Astrocyte of the spinal cord (primary cell): ENCODE measurements around the gene ZMYND19.

Experiments
- DNase-seq: peaks from one replicate; pipeline ENCODE4 v3.0.0; 2011; ENCODE audit warnings: low read depth, low spot score
- H3K4me3 ChIP-seq: 2 replicates; pipeline ENCODE4 v1.5.1; 2011; ENCODE audit warnings: low read depth, mild to moderate bottlenecking, low read length, moderate library complexity
- CTCF ChIP-seq: IDR thresholded peaks from 2 replicates; pipeline ENCODE4 v1.5.1; 2012; ENCODE audit warnings: low read depth, mild to moderate bottlenecking, low read length, inconsistent platforms
- in situ Hi-C: cut with HindIII; loops from 2 replicates; pipeline ENCODE4 v1.10.0; 2017; ENCODE audit warnings: low sequenced_read_pairs

The ZMYND19 gene

GRCh38 chr9:137550231-137550621, 40.1 kb downstream of the ZMYND19 start, which contains the start of gene PNPLA7:
PNPLA7 (minus strand) TSS chr9:137550402; CDS start chr9:137550197, 205 bp downstream.
- peak within 1 kb of the TSS; percentile 52 for H3K4me3 ChIP-seq
- DNase-seq: peak; percentile 60
- no peak for TF ChIP-seq CTCF
- in situ Hi-C loops: no loop called here

DNA sequence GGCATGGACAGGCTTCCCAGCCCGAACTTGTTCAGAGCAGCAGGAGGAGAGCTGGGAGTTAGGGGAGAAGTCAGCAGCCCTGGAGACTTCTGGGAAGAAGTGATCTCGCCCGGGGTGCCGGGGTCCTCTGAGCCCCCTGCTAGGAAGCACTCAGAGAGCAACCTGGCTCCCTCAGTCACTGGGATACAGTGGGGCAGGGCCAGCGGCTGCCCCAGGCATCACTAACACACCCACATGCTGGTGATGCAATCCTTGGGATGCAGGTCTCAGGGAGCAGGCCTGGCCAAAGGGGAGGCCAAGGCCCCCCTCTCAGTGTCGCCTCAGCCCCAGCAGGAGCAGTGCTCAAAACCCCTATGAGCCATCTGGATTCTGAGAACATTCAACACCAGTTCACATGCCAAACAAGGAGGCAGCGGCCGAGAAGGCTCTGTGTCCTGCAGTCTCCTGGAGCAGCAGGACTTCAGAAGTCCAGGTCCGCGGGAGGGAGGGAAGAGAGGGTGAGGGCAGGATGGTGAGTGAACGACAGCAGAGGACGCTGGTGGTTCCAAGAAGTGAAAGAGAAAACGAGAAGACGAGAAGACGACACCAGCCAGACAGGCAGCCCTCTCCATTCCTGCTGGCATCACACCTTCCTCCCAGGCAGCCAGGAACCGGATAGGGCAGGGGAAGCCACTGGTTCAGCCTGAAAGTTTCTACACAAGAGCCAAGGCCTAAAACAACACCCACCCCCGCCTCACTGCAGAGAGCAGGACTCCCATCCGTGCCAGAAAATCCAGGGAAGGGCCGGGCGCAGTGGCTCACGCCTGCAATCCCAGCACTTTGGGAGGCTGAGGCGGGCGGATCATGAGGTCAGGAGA, 42.4 kb downstream of the ZMYND19 start:
- in situ Hi-C loops: no loop called here
- no peak overlapping the region for H3K4me3 ChIP-seq
- no peak for TF ChIP-seq CTCF
- DNase-seq: no peak

DNA sequence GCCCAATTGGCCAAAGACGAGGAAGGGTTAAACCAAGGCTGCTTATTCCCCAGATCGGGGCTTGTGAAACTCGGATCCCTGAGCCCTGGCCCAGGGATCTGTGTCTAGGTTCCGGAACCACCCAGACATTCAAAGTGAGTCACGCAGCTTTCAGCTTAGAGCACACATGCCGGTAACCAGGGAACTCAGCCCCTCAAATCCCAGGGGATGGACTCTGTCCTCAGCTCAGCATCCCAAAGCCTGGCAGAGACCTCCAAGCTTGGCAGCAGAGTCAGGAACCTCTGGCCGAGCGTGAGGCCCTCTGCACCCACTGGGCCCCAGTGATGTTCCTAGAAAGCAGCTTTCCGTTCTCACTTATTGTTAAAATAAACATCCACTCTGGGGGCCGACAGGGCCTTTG, 45.2 kb downstream of the ZMYND19 start:
- peak; percentile 17 for DNase-seq
- TF ChIP-seq CTCF: no peak
- in situ Hi-C loops: no loop called here
- no peak overlapping the region for H3K4me3 ChIP-seq

DNA sequence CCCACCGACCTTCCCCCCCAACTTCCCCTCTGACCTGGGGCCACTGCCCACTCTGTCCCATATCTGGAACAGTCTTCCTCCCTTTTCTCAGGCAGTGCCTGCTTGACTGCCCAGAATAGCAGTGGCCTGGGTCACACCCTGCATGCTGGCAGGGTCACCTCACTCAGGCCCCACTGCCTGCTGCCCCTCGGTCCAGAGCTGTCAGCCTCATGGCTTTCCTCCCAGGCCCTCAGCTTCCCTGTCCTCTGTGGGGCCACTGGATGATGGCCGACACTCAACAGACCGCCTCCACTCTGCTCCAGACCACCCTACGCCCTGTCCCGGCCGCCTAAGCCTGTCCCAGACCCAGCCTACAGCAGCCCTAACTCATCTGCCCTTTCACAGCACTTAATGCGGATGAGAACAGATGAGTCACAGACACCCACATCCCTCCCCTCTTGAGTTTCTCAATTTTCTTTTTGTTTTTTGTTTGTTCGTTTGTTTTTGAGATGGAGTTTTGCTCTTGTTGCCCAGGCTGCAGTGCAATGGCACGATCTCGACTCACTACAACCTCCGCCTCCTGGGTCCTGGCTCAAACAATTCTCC, 46.0 kb downstream of the ZMYND19 start:
- in situ Hi-C loops: no loop called here
- DNase-seq: no peak
- no peak overlapping the region for H3K4me3 ChIP-seq
- TF ChIP-seq CTCF: no peak

DNA sequence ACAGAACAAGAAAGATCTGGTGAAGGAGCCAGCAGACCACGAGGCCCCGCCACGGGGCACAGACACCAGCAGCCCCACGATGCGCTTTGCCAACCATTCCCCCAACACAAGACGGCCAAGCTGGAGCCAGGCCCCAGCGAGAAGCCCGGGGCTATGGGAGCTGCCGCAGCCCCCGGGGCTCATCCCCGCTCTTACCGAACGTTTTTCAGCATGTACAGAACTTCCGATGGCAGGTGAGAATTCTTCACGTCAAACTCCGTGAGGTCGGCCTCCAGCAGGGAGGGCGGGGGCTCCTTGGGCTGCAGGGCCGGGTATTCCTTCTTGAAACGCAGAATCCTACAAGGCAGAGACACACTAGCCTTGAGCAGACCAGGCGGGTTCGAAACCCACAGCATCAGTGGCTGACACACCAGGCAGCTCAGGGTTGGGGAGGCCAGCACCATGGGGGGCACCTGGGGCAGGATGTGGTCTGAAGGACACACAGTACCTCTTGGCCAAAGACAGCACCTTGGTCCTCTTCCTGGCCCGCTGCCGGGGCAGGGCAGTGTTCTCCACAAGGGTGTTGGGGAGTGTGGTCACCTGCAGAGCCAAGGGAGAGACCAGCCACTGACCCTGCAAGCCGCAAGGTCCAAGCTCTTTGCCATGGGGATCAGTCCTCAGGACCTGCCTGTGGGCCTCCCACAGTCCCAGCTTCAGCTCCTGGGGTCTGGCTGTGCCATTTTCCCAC, 46.9 kb downstream of the ZMYND19 start:
- H3K4me3 ChIP-seq: no peak overlapping the region
- TF ChIP-seq CTCF: no peak
- DNase-seq: no peak
- in situ Hi-C loops: no loop called here

- no peak overlapping the region for H3K4me3 ChIP-seq
- DNase-seq: no peak
- TF ChIP-seq CTCF: no peak
- in situ Hi-C loops: no loop called here
Observed at GRCh38 chr9:137542486-137542885, 47.8 kb downstream of the ZMYND19 start.
